A673 (cell line): ENCODE measurements around the gene RPS6KA2. TPM values are rescaled to one million over a fixed set of nuclear protein-coding genes. Genes with fewer than 3 reads are reported as not detected.

ENCODE experiments used
- BruUV-seq: library from RNA; stranded (reverse); fragments of 400-500 nt; replicated peaks from 2 replicates; lab custom pipeline; 2021; lab: Mats Ljungman, UMichigan
- CTCF ChIA-PET: fragments of 300-600 bp; sonication (Branson Sonifier 250); formaldehyde crosslinking; loops from one replicate; lab custom pipeline; 2022; ENCODE audit warnings: antibody characterized with exemption; lab: Charles Lee
- POLR2A ChIA-PET: fragments of 300-600 bp; sonication (Branson Sonifier 250); formaldehyde crosslinking; loops from one replicate; lab custom pipeline; 2022; ENCODE audit warnings: antibody characterized with exemption; ENCODE audit not compliant: low non-redundant PET; lab: Charles Lee
- DNase-seq: peaks from one replicate; pipeline ENCODE4 v3.0.0-alpha.2; 2015; ENCODE audit warnings: low spot score
- H3K27ac ChIP-seq: fragments of 200-600 bp; sonication (generic); 2 replicates; pipeline ENCODE4 v1.5.1; 2016; ENCODE audit warnings: mixed run types, low read depth, mild to moderate bottlenecking, mixed read lengths, antibody characterized with exemption, low read length; ENCODE audit not compliant: poor library complexity, severe bottlenecking
- H3K27me3 ChIP-seq: fragments of 200-600 bp; sonication (generic); replicated peaks from 2 replicates; pipeline ENCODE4 v1.6.1; 2017; ENCODE audit warnings: mixed run types, low read depth, mild to moderate bottlenecking, mixed read lengths, antibody characterized with exemption, low read length; ENCODE audit not compliant: insufficient read depth, poor library complexity
- H3K36me3 ChIP-seq: fragments of 200-600 bp; sonication (generic); 2 replicates; pipeline ENCODE4 v1.6.1; 2016; ENCODE audit warnings: mixed run types, mild to moderate bottlenecking, mixed read lengths, antibody characterized with exemption, low read length; ENCODE audit not compliant: insufficient read depth, poor library complexity, severe bottlenecking
- H3K4me1 ChIP-seq: fragments of 200-600 bp; sonication (generic); 2 replicates; pipeline ENCODE4 v1.6.1; 2017; ENCODE audit warnings: mixed run types, mild to moderate bottlenecking, mixed read lengths, antibody characterized with exemption, low read length; ENCODE audit not compliant: insufficient read depth, poor library complexity, severe bottlenecking
- H3K4me3 ChIP-seq: fragments of 200-600 bp; sonication (generic); 2 replicates; pipeline ENCODE4 v1.5.1; 2016; ENCODE audit warnings: low read depth, mixed run types, mild to moderate bottlenecking, mixed read lengths, low read length; ENCODE audit not compliant: poor library complexity, severe bottlenecking
- H3K9me3 ChIP-seq: fragments of 200-600 bp; sonication (generic); 2 replicates; pipeline ENCODE4 v1.6.1; 2016; ENCODE audit warnings: mixed run types, low read depth, mild to moderate bottlenecking, mixed read lengths, antibody characterized with exemption, low read length; ENCODE audit not compliant: poor library complexity, severe bottlenecking
- EZH2 ChIP-seq: fragments of 200-600 bp; sonication (generic); IDR thresholded peaks from 2 replicates; pipeline ENCODE4 v1.6.1; 2017; ENCODE audit warnings: borderline replicate concordance, low read depth, mild to moderate bottlenecking, mixed read lengths, antibody characterized with exemption, low read length; ENCODE audit not compliant: poor library complexity, severe bottlenecking
- intact Hi-C: fragments of 100-400 bp; cut with micrococcal nuclease; formaldehyde crosslinking; loops from one replicate; pipeline ENCODE4 v1.10.0; 2022; ENCODE audit not compliant: unreplicated experiment
- total RNA-seq: library from RNA; stranded (reverse); gene quantifications from 2 replicates; pipeline ENCODE4 v1.2.3, GENCODE V29; 2021
- TF ChIP-seq, protein P1 (sequence below): fragments of 300-800, 200-600 bp; sonication (generic); conservative IDR thresholded peaks from 2 replicates; pipeline ENCODE4 v1.5.1; 2017; ENCODE audit warnings: low read depth, mild to moderate bottlenecking, antibody characterized with exemption, low read length, moderate library complexity, mixed read lengths

Gene RPS6KA2
- total RNA-seq, 1 experiment from 2014 or later: 30.1 TPM

DNA sequence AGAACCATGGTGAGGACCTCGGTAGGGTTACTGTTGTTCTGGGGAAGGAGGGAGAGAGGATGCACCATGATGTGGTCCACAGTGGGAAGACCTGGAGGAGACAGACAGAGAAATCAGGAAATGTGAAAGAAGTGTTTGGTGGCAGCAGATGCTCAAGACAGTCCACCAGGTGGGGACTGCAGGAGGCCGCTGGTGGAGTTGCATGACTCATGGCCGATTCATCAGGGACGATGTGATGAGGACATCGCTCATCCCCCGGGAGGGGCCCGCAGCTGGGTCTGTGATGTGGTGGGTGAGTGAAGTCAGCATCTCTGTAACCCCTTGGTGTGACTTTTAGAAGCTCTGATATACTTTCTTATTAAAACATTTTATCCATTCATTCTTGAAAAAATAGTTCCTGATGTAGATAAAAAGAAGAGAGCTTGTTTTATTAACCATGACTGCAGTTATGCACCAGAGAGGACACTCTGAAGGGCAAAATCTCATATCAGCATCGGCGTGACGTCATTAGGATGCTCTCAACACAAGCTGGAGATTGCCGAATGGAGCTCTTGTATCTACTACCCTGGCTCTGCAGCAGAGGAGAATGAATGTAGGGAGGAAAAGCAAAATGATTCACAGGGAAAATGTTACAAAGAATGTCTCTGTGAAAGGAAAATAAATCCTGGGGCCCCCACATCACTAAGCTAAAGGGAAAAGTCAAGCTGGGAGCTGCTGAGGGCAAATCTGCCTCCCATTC is 111.8 kb downstream of the RPS6KA2 start:
- Histone ChIP-seq H3K27me3 (no peaks in the 10 kb centered on the region), H3K4me3 (no peak overlapping the region), H3K36me3 (no peaks in the 10 kb centered on the region), H3K27ac (no peak overlapping the region), H3K9me3 (peaks cover 7% of the 10 kb centered on the region), H3K4me1 (no peaks in the 10 kb centered on the region)
- no TSS peak for BruUV-seq
- POLR2A ChIA-PET: no interaction called here
- DNase-seq: peak; percentile 58
- TF ChIP-seq EZH2: no peak
- TF ChIP-seq, protein P1, sequence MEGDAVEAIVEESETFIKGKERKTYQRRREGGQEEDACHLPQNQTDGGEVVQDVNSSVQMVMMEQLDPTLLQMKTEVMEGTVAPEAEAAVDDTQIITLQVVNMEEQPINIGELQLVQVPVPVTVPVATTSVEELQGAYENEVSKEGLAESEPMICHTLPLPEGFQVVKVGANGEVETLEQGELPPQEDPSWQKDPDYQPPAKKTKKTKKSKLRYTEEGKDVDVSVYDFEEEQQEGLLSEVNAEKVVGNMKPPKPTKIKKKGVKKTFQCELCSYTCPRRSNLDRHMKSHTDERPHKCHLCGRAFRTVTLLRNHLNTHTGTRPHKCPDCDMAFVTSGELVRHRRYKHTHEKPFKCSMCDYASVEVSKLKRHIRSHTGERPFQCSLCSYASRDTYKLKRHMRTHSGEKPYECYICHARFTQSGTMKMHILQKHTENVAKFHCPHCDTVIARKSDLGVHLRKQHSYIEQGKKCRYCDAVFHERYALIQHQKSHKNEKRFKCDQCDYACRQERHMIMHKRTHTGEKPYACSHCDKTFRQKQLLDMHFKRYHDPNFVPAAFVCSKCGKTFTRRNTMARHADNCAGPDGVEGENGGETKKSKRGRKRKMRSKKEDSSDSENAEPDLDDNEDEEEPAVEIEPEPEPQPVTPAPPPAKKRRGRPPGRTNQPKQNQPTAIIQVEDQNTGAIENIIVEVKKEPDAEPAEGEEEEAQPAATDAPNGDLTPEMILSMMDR: no peak
- CTCF ChIA-PET: no interaction called here
- intact Hi-C loops: no loop called here

DNA sequence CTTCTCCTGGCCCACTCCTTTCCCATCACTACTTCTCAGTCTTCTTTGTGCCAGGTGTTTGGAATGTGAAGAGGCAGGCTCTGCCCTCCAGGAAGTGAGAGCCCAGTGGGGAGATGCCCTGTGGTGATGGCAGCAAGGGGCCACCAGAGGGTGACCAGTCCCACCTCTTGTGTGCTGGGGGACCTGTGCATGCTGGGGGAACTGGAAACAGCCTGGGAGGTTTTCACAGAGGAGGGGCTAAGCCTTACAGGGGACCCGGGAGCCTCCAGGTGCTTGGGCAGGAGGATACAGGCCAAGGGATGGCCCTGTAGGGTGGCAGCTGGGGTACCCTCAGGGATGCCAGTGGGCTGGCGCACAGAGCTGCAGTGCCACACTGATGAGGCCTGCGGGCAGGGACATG is 112.9 kb downstream of the RPS6KA2 start:
- CTCF ChIA-PET: no interaction called here

DNA sequence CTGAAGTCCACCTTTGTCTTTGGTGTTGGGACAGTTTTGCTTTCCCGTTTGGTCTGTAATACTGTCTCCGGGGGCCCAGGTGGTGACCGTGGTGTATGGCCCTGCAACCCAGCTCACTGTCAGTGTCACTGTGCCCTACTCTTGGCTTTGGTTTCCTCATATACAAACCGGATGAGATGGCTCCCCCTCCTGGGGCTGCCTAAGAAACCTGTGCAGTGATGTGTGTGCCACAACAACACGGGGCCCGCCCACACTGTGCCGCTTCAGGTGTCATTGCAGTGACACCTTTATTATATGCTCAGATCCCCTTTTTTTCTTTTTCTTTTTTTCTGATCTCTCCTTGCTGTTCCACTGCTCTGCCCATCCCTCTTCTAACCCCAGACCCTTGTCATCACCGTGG is 114.5 kb downstream of the RPS6KA2 start:
- intact Hi-C loops: no loop called here
- CTCF ChIA-PET: no interaction called here

More for the DNA sequence above, 112.9 kb downstream of the RPS6KA2 start:
- POLR2A ChIA-PET: no interaction called here
- no TSS peak for BruUV-seq
- DNase-seq: no peak
- no peaks in the 10 kb centered on the region for H3K4me1 ChIP-seq
- intact Hi-C loops: no loop called here
- no peaks in the 10 kb centered on the region for H3K36me3 ChIP-seq
- H3K4me3 ChIP-seq: no peak overlapping the region
- no peak overlapping the region for H3K27ac ChIP-seq
- no peaks in the 10 kb centered on the region for H3K27me3 ChIP-seq
- TF ChIP-seq, protein P1: no peak
- TF ChIP-seq EZH2: no peak
- peaks cover 7% of the 10 kb centered on the region for H3K9me3 ChIP-seq

More for the DNA sequence above, 114.5 kb downstream of the RPS6KA2 start:
- no peak for DNase-seq
- no peaks in the 10 kb centered on the region for H3K36me3 ChIP-seq
- H3K27ac ChIP-seq: no peak overlapping the region
- H3K4me1 ChIP-seq: no peaks in the 10 kb centered on the region
- no peak for TF ChIP-seq EZH2
- TF ChIP-seq, protein P1: no peak
- no peak overlapping the region for H3K4me3 ChIP-seq
- H3K27me3 ChIP-seq: no peaks in the 10 kb centered on the region
- H3K9me3 ChIP-seq: no peaks in the 10 kb centered on the region
- POLR2A ChIA-PET: no interaction called here
- BruUV-seq: no TSS peak
